SK-N-SH (cell line): ENCODE measurements around the gene HLA-DQA1. TPM values are rescaled to one million over a fixed set of nuclear protein-coding genes. Genes with fewer than 3 reads are reported as not detected.

Source experiments
- CTCF ChIA-PET: fragments of 300-600, 350-600 bp; formaldehyde crosslinking; extraction: SDS; loops from one replicate; lab custom pipeline; 2021; lab: Yijun Ruan, JAX
- POLR2A ChIA-PET: fragments of 350-600 bp; sonication (Branson Sonifier 250); formaldehyde crosslinking; extraction: SDS; loops from one replicate; lab custom pipeline; 2020; ENCODE audit warnings: antibody characterized with exemption, inconsistent platforms; lab: Yijun Ruan, JAX
- DNase-seq: peaks from one replicate; pipeline ENCODE4 v3.0.0; 2012
- H2AFZ ChIP-seq: fragments of 200-600 bp; sonication (generic); 2 replicates; pipeline ENCODE4 v1.8.1; 2016; ENCODE audit warnings: antibody characterized with exemption, mild to moderate bottlenecking, low read depth
- H3F3A ChIP-seq: fragments of 200-600 bp; sonication (generic); replicated peaks from 2 replicates; pipeline ENCODE3; 2016; ENCODE audit warnings: antibody characterized with exemption, mild to moderate bottlenecking; ENCODE audit not compliant: insufficient read depth
- H3K27ac ChIP-seq, 2 experiments: fragments of 200-500 bp in 1 of 2; fragments of 200-600 bp in 1 of 2; sonication (Bioruptor generic) in 1 of 2; sonication (generic), shearing (Covaris generic) in 1 of 2; 2 replicates each; pipeline versions ENCODE4 v1.5.1 to v1.6.1; 2014 to 2016; ENCODE audit warnings: low read depth in 2 of 2, inconsistent platforms in 1 of 2, low read length in 1 of 2, mild to moderate bottlenecking in 1 of 2, mixed read lengths in 1 of 2
- H3K27me3 ChIP-seq: fragments of 200-600 bp; sonication (generic), shearing (Covaris generic); 2 replicates; pipeline ENCODE4 v1.6.1; 2016; ENCODE audit warnings: mixed run types; ENCODE audit not compliant: insufficient read depth
- H3K36me3 ChIP-seq, 2 experiments: fragments of 200-500 bp in 1 of 2; fragments of 200-600 bp in 1 of 2; sonication (Bioruptor generic) in 1 of 2; sonication (generic) in 1 of 2; replicated peaks in 1 of 2; 2 replicates each; pipeline versions ENCODE3 to v1.5.1; 2014 to 2016; ENCODE audit warnings: low read length in 1 of 2, mild to moderate bottlenecking in 1 of 2; ENCODE audit not compliant: insufficient read depth in 2 of 2, control insufficient read depth in 1 of 2
- H3K4me1 ChIP-seq, 2 experiments: fragments of 200-500 bp in 1 of 2; fragments of 200-600 bp in 1 of 2; sonication (Bioruptor generic) in 1 of 2; sonication (generic), shearing (Covaris generic) in 1 of 2; 2 replicates each; pipeline versions ENCODE4 v1.5.1 to v1.6.1; 2014 to 2016; ENCODE audit warnings: low read depth in 1 of 2, low read length in 1 of 2, mixed run types in 1 of 2; ENCODE audit not compliant: insufficient read depth in 2 of 2, control insufficient read depth in 1 of 2
- H3K4me2 ChIP-seq: fragments of 200-600 bp; sonication (generic), shearing (Covaris generic); 2 replicates; pipeline ENCODE4 v1.6.1; 2017; ENCODE audit warnings: mixed run types
- H3K4me3 ChIP-seq, 2 experiments: fragments of 200-500 bp in 1 of 2; fragments of 200-600 bp in 1 of 2; sonication (Bioruptor generic) in 1 of 2; sonication (generic), shearing (Covaris generic) in 1 of 2; 2 replicates each; pipeline versions ENCODE4 v1.5.1 to v1.8.1; 2014 to 2016; ENCODE audit warnings: low read depth in 2 of 2, inconsistent platforms in 1 of 2, low read length in 1 of 2, mild to moderate bottlenecking in 1 of 2, mixed read lengths in 1 of 2, moderate library complexity in 1 of 2
- H3K79me2 ChIP-seq: fragments of 200-600 bp; sonication (generic); 2 replicates; pipeline ENCODE4 v1.8.1; 2017; ENCODE audit warnings: mild to moderate bottlenecking; ENCODE audit not compliant: insufficient read depth
- H3K9ac ChIP-seq: fragments of 200-600 bp; sonication (generic); 2 replicates; pipeline ENCODE4 v1.6.1; 2017; ENCODE audit warnings: mixed run types
- H3K9me2 ChIP-seq: fragments of 200-600 bp; sonication (generic); 2 replicates; pipeline ENCODE4 v1.6.1; 2017; ENCODE audit warnings: mixed run types
- H3K9me3 ChIP-seq: fragments of 200-600 bp; sonication (generic); 2 replicates; pipeline ENCODE4 v1.6.1; 2017; ENCODE audit warnings: mixed run types, mild to moderate bottlenecking, moderate library complexity
- H4K20me1 ChIP-seq: fragments of 200-600 bp; sonication (generic); 2 replicates; pipeline ENCODE4 v1.6.1; 2017; ENCODE audit warnings: mild to moderate bottlenecking, mixed run types; ENCODE audit not compliant: insufficient read depth
- CHD2 ChIP-seq: fragments of 150-350 bp; IDR thresholded peaks from 2 replicates; pipeline ENCODE4 v1.6.1; 2018; ENCODE audit warnings: low read length; ENCODE audit not compliant: partially characterized antibody
- FOXJ3 ChIP-seq: sonication (generic); formaldehyde crosslinking; IDR thresholded peaks from 2 replicates; pipeline ENCODE4 v1.5.1; 2020; ENCODE audit warnings: mild to moderate bottlenecking, missing genetic modification reagents
- FOXM1 ChIP-seq: IDR thresholded peaks from 2 replicates; pipeline ENCODE4 v1.4.0; 2012; ENCODE audit warnings: low read depth, mild to moderate bottlenecking
- GABPA ChIP-seq: IDR thresholded peaks from 2 replicates; pipeline ENCODE4 v1.4.0; 2012; ENCODE audit warnings: low read depth, mild to moderate bottlenecking
- JUND ChIP-seq: IDR thresholded peaks from 2 replicates; pipeline ENCODE4 v1.4.0; 2012
- NFIC ChIP-seq: IDR thresholded peaks from 2 replicates; pipeline ENCODE4 v1.4.0; 2012; ENCODE audit warnings: borderline replicate concordance
- POLR2AphosphoS5 ChIP-seq: IDR thresholded peaks from 2 replicates; pipeline ENCODE4 v1.6.1; 2012; ENCODE audit warnings: low read depth, low read length
- RAD21 ChIP-seq: IDR thresholded peaks from 2 replicates; pipeline ENCODE4 v1.6.1; 2012; ENCODE audit warnings: mild to moderate bottlenecking, low read length
- SIN3A ChIP-seq: IDR thresholded peaks from 2 replicates; pipeline ENCODE4 v1.6.1; 2012; ENCODE audit warnings: low read depth, mild to moderate bottlenecking, low read length, moderate library complexity, borderline replicate concordance
- SMC3 ChIP-seq: IDR thresholded peaks from 2 replicates; pipeline ENCODE4 v1.6.1; 2012; ENCODE audit warnings: low read depth, low read length, improper control_type of control experiment
- TEAD4 ChIP-seq: IDR thresholded peaks from 2 replicates; pipeline ENCODE4 v1.4.0; 2012; ENCODE audit warnings: mild to moderate bottlenecking, borderline replicate concordance; ENCODE audit not compliant: insufficient read depth
- WGBS: methylation state at CpG from one replicate; pipeline ENCODE4 v1.1.6; 2017; ENCODE audit warnings: low lambda C conversion rate; 5-methylcytosine and 5-hydroxymethylcytosine counted together
- polyA plus RNA-seq, 3 experiments: library from polyadenylated mRNA; depleted of rRNA; stranded (reverse); fragments of >200 nt; gene quantifications; 2 replicates each; pipeline ENCODE4 v1.2.3, GENCODE V29; 2012
- TF ChIP-seq, protein P1 (sequence below): IDR thresholded peaks from 2 replicates; pipeline ENCODE4; 2012
- TF ChIP-seq, protein P2 (sequence below): IDR thresholded peaks from 2 replicates; pipeline ENCODE4 v1.4.0; 2012; ENCODE audit warnings: low read depth, borderline replicate concordance
- TF ChIP-seq, protein P3 (sequence below): IDR thresholded peaks from 2 replicates; pipeline ENCODE4 v1.6.1; 2012; ENCODE audit warnings: mild to moderate bottlenecking, low read depth, low read length, moderate library complexity
- TF ChIP-seq, protein P4 (sequence below): fragments of 200-600 bp; sonication (generic); IDR thresholded peaks from 2 replicates; pipeline ENCODE4 v1.6.1; 2017; ENCODE audit warnings: antibody characterized with exemption, mild to moderate bottlenecking, moderate library complexity

HLA-DQA1 gene
- polyA plus RNA-seq, 1 of the 3 experiments (the other 2 are of a cell fraction) = not detected

DNA sequence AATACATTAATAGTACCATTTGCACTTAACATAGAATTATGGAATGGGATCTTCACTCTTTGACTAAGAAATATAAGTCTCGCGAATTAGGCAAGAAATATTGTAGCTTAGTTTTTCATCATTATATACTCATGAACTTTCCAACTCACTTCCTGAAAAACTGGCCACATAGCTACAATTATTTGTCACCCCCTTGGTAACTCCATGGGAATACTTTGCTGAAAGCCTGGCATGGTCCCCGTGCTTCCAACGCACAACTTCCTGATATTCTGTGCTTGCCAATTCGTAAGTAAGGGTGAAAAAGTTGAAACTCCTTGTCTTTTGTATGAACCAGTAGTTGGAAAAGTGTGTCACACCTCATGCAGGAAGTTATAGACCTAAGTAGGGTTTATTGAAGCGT, 23.7 kb upstream of the HLA-DQA1 start:
- Histone ChIP-seq H3K36me3 (no peaks in the 10 kb centered on the region), H3K4me1 (no peaks in the 10 kb centered on the region), H3K9me3 (no peaks in the 10 kb centered on the region), H3F3A (no peaks in the 10 kb centered on the region), H4K20me1 (no peaks in the 10 kb centered on the region), H3K9me2 (no peaks in the 10 kb centered on the region), H3K27ac (no peak overlapping the region), H3K79me2 (no peaks in the 10 kb centered on the region), H3K27me3 (no peaks in the 10 kb centered on the region), H2AFZ (no peak overlapping the region), H3K4me2 (no peak overlapping the region), H3K9ac (no peak overlapping the region), H3K4me3 (no peak overlapping the region)
- CTCF ChIA-PET = no interaction called here
- POLR2A ChIA-PET = no interaction called here
- WGBS = 0% methylated on average over 6 of the region's 6 CpGs
- TF ChIP-seq NFIC (no peak), CHD2 (no peak), JUND (no peak), GABPA (no peak), SMC3 (no peak), RAD21 (no peak), FOXJ3 (CRISPR knock-in tag) (no peak), SIN3A (no peak), FOXM1 (no peak), TEAD4 (no peak), POLR2AphosphoS5 (no peak)
- TF ChIP-seq, protein P1, sequence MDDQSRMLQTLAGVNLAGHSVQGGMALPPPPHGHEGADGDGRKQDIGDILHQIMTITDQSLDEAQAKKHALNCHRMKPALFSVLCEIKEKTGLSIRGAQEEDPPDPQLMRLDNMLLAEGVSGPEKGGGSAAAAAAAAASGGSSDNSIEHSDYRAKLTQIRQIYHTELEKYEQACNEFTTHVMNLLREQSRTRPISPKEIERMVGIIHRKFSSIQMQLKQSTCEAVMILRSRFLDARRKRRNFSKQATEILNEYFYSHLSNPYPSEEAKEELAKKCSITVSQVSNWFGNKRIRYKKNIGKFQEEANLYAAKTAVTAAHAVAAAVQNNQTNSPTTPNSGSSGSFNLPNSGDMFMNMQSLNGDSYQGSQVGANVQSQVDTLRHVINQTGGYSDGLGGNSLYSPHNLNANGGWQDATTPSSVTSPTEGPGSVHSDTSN = no peak
- TF ChIP-seq, protein P2, sequence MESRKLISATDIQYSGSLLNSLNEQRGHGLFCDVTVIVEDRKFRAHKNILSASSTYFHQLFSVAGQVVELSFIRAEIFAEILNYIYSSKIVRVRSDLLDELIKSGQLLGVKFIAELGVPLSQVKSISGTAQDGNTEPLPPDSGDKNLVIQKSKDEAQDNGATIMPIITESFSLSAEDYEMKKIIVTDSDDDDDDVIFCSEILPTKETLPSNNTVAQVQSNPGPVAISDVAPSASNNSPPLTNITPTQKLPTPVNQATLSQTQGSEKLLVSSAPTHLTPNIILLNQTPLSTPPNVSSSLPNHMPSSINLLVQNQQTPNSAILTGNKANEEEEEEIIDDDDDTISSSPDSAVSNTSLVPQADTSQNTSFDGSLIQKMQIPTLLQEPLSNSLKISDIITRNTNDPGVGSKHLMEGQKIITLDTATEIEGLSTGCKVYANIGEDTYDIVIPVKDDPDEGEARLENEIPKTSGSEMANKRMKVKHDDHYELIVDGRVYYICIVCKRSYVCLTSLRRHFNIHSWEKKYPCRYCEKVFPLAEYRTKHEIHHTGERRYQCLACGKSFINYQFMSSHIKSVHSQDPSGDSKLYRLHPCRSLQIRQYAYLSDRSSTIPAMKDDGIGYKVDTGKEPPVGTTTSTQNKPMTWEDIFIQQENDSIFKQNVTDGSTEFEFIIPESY = no peak
- TF ChIP-seq, protein P3, sequence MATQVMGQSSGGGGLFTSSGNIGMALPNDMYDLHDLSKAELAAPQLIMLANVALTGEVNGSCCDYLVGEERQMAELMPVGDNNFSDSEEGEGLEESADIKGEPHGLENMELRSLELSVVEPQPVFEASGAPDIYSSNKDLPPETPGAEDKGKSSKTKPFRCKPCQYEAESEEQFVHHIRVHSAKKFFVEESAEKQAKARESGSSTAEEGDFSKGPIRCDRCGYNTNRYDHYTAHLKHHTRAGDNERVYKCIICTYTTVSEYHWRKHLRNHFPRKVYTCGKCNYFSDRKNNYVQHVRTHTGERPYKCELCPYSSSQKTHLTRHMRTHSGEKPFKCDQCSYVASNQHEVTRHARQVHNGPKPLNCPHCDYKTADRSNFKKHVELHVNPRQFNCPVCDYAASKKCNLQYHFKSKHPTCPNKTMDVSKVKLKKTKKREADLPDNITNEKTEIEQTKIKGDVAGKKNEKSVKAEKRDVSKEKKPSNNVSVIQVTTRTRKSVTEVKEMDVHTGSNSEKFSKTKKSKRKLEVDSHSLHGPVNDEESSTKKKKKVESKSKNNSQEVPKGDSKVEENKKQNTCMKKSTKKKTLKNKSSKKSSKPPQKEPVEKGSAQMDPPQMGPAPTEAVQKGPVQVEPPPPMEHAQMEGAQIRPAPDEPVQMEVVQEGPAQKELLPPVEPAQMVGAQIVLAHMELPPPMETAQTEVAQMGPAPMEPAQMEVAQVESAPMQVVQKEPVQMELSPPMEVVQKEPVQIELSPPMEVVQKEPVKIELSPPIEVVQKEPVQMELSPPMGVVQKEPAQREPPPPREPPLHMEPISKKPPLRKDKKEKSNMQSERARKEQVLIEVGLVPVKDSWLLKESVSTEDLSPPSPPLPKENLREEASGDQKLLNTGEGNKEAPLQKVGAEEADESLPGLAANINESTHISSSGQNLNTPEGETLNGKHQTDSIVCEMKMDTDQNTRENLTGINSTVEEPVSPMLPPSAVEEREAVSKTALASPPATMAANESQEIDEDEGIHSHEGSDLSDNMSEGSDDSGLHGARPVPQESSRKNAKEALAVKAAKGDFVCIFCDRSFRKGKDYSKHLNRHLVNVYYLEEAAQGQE = no peak
- TF ChIP-seq, protein P4, sequence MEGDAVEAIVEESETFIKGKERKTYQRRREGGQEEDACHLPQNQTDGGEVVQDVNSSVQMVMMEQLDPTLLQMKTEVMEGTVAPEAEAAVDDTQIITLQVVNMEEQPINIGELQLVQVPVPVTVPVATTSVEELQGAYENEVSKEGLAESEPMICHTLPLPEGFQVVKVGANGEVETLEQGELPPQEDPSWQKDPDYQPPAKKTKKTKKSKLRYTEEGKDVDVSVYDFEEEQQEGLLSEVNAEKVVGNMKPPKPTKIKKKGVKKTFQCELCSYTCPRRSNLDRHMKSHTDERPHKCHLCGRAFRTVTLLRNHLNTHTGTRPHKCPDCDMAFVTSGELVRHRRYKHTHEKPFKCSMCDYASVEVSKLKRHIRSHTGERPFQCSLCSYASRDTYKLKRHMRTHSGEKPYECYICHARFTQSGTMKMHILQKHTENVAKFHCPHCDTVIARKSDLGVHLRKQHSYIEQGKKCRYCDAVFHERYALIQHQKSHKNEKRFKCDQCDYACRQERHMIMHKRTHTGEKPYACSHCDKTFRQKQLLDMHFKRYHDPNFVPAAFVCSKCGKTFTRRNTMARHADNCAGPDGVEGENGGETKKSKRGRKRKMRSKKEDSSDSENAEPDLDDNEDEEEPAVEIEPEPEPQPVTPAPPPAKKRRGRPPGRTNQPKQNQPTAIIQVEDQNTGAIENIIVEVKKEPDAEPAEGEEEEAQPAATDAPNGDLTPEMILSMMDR = no peak
- no peak for DNase-seq
